ENCODE results near the gene ABCA5.
"Not testable (repeated sequence)": the region's sequence is repeated elsewhere in the genome, so short reads cannot be mapped to it uniquely, and the experiment has no call there.

The ABCA5 gene

GRCh38 chr17:69320210-69320907 lies 6.6 kb downstream of the ABCA5 start:
- no peak for DNase-seq (ENCODE audit: low spot score in 2 of 2)
- Histone ChIP-seq H3K27me3 (ENCODE audit: low read depth) (no peaks in the 10 kb centered on the region), H3K4me1 (no peaks in the 10 kb centered on the region), H3K9me3 (no peaks in the 10 kb centered on the region), H3K36me3 (replicated peaks) (no peaks in the 10 kb centered on the region), H3K4me3 (no peak overlapping the region)
- in situ Hi-C loops (cut with MboI; ENCODE audit: low sequenced_read_pairs), result no loop called here

- 0 out of 2 replicates have a peak, but pooled peaks cover 3% of the 10 kb centered on the region for H3K4me1 ChIP-seq
- no peaks in the 10 kb centered on the region for H3K27me3 ChIP-seq (ENCODE audit: low read depth)
- H3K9me3 ChIP-seq, result no peaks in the 10 kb centered on the region
- no peak overlapping the region for H3K4me3 ChIP-seq
- no peak for DNase-seq (ENCODE audit: low spot score in 2 of 2)
- H3K36me3 ChIP-seq (replicated peaks), result no peaks in the 10 kb centered on the region
- in situ Hi-C loops (cut with MboI; ENCODE audit: low sequenced_read_pairs), result no loop called here
Observed at GRCh38 chr17:69317625-69318024, 9.3 kb downstream of the ABCA5 start.

GRCh38 chr17:69314246-69315065 lies 12.5 kb downstream of the ABCA5 start:
- 0 out of 2 replicates have a peak, but pooled peaks cover 3% of the 10 kb centered on the region for H3K4me1 ChIP-seq
- in situ Hi-C loops (cut with MboI; ENCODE audit: low sequenced_read_pairs), result no loop called here
- no peaks in the 10 kb centered on the region for H3K9me3 ChIP-seq

GRCh38 chr17:69305177-69305576 lies 21.8 kb downstream of the ABCA5 start:
- H3K9me3 ChIP-seq, result no peaks in the 10 kb centered on the region
- in situ Hi-C loops (cut with MboI; ENCODE audit: low sequenced_read_pairs), result no loop called here
- no peak for DNase-seq (ENCODE audit: low spot score in 2 of 2)
- H3K4me1 ChIP-seq, result no peaks in the 10 kb centered on the region
- H3K27me3 ChIP-seq (ENCODE audit: low read depth), result no peaks in the 10 kb centered on the region
- no peaks in the 10 kb centered on the region for H3K36me3 ChIP-seq (replicated peaks)
- H3K4me3 ChIP-seq, result no peak overlapping the region

More at GRCh38 chr17:69314246-69315065, 12.5 kb downstream of the ABCA5 start:
- Histone ChIP-seq H3K4me3 (no peak overlapping the region), H3K36me3 (replicated peaks) (no peaks in the 10 kb centered on the region), H3K27me3 (ENCODE audit: low read depth) (no peaks in the 10 kb centered on the region)
- no peak for DNase-seq (ENCODE audit: low spot score in 2 of 2)

GRCh38 chr17:69302682-69303081 lies 24.3 kb downstream of the ABCA5 start:
- Histone ChIP-seq H3K27me3 (ENCODE audit: low read depth) (no peaks in the 10 kb centered on the region), H3K4me3 (no peak overlapping the region), H3K36me3 (replicated peaks) (no peaks in the 10 kb centered on the region), H3K9me3 (no peaks in the 10 kb centered on the region), H3K4me1 (no peaks in the 10 kb centered on the region)
- in situ Hi-C loops (cut with MboI; ENCODE audit: low sequenced_read_pairs), result no loop called here
- DNase-seq (ENCODE audit: low spot score in 2 of 2), result no peak

GRCh38 chr17:69300222-69300621 lies 26.7 kb downstream of the ABCA5 start:
- no peak for DNase-seq (ENCODE audit: low spot score in 2 of 2)
- no peaks in the 10 kb centered on the region for H3K27me3 ChIP-seq (ENCODE audit: low read depth)
- in situ Hi-C loops (cut with MboI; ENCODE audit: low sequenced_read_pairs), result no loop called here
- no peaks in the 10 kb centered on the region for H3K9me3 ChIP-seq
- no peaks in the 10 kb centered on the region for H3K36me3 ChIP-seq (replicated peaks)
- no peak overlapping the region for H3K4me3 ChIP-seq
- H3K4me1 ChIP-seq, result no peaks in the 10 kb centered on the region

GRCh38 chr17:69298120-69298722 lies 28.7 kb downstream of the ABCA5 start:
- in situ Hi-C loops (cut with MboI; ENCODE audit: low sequenced_read_pairs); H3K9me3 ChIP-seq; H3K4me3 ChIP-seq; DNase-seq (ENCODE audit: low spot score in 2 of 2); H3K4me1 ChIP-seq; H3K36me3 ChIP-seq (replicated peaks); H3K27me3 ChIP-seq (ENCODE audit: low read depth): not testable (repeated sequence)

- H3K4me3 ChIP-seq, result no peak overlapping the region
- in situ Hi-C loops (cut with MboI; ENCODE audit: low sequenced_read_pairs), result no loop called here
- no peak for DNase-seq (ENCODE audit: low spot score in 2 of 2)
Observed at GRCh38 chr17:69287168-69287567, 39.8 kb downstream of the ABCA5 start.

GRCh38 chr17:69286257-69286656 lies 40.7 kb downstream of the ABCA5 start:
- H3K27me3 ChIP-seq (ENCODE audit: low read depth), result no peaks in the 10 kb centered on the region
- DNase-seq (ENCODE audit: low spot score in 2 of 2), result no peak
- no peaks in the 10 kb centered on the region for H3K9me3 ChIP-seq
- no peak overlapping the region for H3K4me3 ChIP-seq
- in situ Hi-C loops (cut with MboI; ENCODE audit: low sequenced_read_pairs), result no loop called here
- H3K36me3 ChIP-seq (replicated peaks), result no peaks in the 10 kb centered on the region
- H3K4me1 ChIP-seq, result no peaks in the 10 kb centered on the region

More at GRCh38 chr17:69287168-69287567, 39.8 kb downstream of the ABCA5 start:
- H3K27me3 ChIP-seq (ENCODE audit: low read depth), result no peaks in the 10 kb centered on the region
- H3K9me3 ChIP-seq, result no peaks in the 10 kb centered on the region
- no peaks in the 10 kb centered on the region for H3K36me3 ChIP-seq (replicated peaks)
- H3K4me1 ChIP-seq, result no peaks in the 10 kb centered on the region

GRCh38 chr17:69284646-69285045 lies 42.3 kb downstream of the ABCA5 start:
- no peaks in the 10 kb centered on the region for H3K36me3 ChIP-seq (replicated peaks)
- DNase-seq (ENCODE audit: low spot score in 2 of 2), result no peak
- H3K27me3 ChIP-seq (ENCODE audit: low read depth), result no peaks in the 10 kb centered on the region
- no peak overlapping the region for H3K4me3 ChIP-seq
- no peaks in the 10 kb centered on the region for H3K4me1 ChIP-seq
- in situ Hi-C loops (cut with MboI; ENCODE audit: low sequenced_read_pairs), result no loop called here
- no peaks in the 10 kb centered on the region for H3K9me3 ChIP-seq

GRCh38 chr17:69282002-69282401 lies 44.9 kb downstream of the ABCA5 start:
- in situ Hi-C loops (cut with MboI; ENCODE audit: low sequenced_read_pairs), result no loop called here
- Histone ChIP-seq H3K36me3 (replicated peaks) (no peaks in the 10 kb centered on the region), H3K4me1 (no peaks in the 10 kb centered on the region), H3K27me3 (ENCODE audit: low read depth) (no peaks in the 10 kb centered on the region), H3K9me3 (no peaks in the 10 kb centered on the region), H3K4me3 (no peak overlapping the region)
- no peak for DNase-seq (ENCODE audit: low spot score in 2 of 2)

- in situ Hi-C loops (cut with MboI; ENCODE audit: low sequenced_read_pairs); H3K27me3 ChIP-seq (ENCODE audit: low read depth); H3K36me3 ChIP-seq (replicated peaks); DNase-seq (ENCODE audit: low spot score in 2 of 2); H3K4me1 ChIP-seq; H3K4me3 ChIP-seq; H3K9me3 ChIP-seq: not testable (repeated sequence)
Observed at GRCh38 chr17:69276279-69276678, 50.7 kb downstream of the ABCA5 start.

GRCh38 chr17:69275751-69276150 lies 51.2 kb downstream of the ABCA5 start:
- Histone ChIP-seq H3K4me3 (no peak overlapping the region), H3K9me3 (no peaks in the 10 kb centered on the region), H3K27me3 (ENCODE audit: low read depth) (no peaks in the 10 kb centered on the region), H3K4me1 (no peaks in the 10 kb centered on the region), H3K36me3 (replicated peaks) (no peaks in the 10 kb centered on the region)
- in situ Hi-C loops (cut with MboI; ENCODE audit: low sequenced_read_pairs), result no loop called here
- no peak for DNase-seq (ENCODE audit: low spot score in 2 of 2)

- H3K4me3 ChIP-seq, result no peak overlapping the region
- H3K27me3 ChIP-seq (ENCODE audit: low read depth), result no peaks in the 10 kb centered on the region
- no peaks in the 10 kb centered on the region for H3K9me3 ChIP-seq
- in situ Hi-C loops (cut with MboI; ENCODE audit: low sequenced_read_pairs), result no loop called here
- H3K4me1 ChIP-seq, result no peaks in the 10 kb centered on the region
- DNase-seq (ENCODE audit: low spot score in 2 of 2), result no peak
- no peaks in the 10 kb centered on the region for H3K36me3 ChIP-seq (replicated peaks)
Observed at GRCh38 chr17:69271023-69271422, 55.9 kb downstream of the ABCA5 start.

Data from HAP-1 (cell line).